ENCODE data around the gene CD27.
"Not testable (repeated sequence)": the region's sequence is repeated elsewhere in the genome, so short reads cannot be mapped to it uniquely, and the experiment has no call there.

The CD27 gene

GRCh38 chr12:6461401-6462233, 16.9 kb downstream of the CD27 start:
- DNase-seq, result no peak

- no peak for DNase-seq
These were observed 17.7 kb downstream of the CD27 start for GRCh38 chr12:6462234-6462995.

DNA sequence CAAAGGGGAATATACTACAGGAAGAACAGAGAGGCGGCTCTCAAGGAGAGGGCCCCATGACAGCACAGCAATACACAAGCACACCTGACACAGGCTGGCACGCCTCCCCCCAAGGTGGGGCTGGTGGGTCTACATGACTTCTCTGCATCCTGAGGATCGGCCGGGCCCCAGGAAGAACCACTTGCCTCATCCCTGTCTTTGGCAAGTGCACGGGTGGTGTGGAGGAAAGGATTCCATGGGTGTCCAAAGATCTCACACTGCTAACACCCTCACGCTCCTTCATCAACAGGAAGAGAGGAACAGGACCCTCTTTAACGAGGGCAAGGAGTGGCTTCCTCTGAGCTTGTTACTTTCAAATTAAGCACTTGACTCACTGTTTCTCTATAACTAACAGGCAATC, 18.5 kb downstream of the CD27 start:
- no peak for DNase-seq

- DNase-seq, result no peak
These were observed 19.1 kb downstream of the CD27 start for GRCh38 chr12:6463858-6464257.

- DNase-seq, result no peak
These were observed 19.8 kb downstream of the CD27 start for GRCh38 chr12:6464531-6464930.

DNA sequence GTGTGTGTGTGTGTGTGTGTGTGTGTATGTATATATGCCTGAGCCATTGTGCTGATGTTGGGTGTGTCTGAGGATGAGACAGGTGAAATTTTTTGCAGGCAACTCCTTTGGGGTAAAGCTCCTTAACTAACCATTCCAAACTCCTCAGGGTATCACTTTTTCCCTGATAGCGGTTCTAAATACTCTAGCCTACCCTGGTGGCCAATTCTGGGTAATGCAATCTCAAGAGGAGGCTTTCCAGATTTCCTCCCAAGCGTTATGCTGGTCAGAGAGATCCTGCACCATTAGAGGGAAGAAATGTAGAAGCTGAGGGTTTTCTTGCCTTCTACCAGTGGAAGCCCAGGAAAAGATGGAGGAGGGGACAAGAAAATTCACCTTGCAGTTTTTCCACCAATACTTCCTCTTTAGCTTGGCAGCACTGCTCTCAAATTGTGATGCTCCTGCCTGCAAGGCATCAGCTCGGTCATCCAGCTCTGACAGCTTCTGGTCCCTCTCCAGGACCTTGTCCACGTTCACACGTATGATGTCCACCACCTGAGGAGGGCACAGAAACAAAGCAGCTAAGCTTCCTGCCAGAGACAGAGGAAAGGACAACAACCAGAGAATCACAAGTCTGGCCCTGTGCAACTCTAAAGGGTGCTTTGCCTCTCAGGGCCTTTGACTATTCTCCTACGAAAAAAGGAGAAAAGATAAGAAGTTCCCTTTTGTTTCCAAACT, 20.9 kb downstream of the CD27 start:
- peak; percentile 67 for DNase-seq

DNA sequence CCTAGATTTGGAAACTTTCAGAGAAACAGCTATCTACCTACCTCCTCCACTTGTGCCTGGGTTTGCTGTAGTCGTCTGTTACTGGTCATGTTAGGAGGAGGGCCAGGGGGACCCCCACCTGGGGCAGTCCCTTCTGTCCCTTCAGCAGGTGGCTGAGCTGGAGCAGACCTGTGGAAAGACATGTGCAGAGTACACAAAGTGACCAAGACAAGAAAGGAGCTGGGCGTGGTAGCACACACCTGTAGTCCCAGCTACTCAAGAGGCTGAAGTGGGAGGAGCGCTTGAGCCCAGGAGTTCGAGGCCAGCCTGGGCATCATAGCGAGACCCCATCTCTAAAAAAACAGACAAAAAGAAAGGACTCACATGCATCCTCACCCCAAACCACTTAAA, 21.4 kb downstream of the CD27 start:
- no peak for DNase-seq

- DNase-seq, result not testable (repeated sequence)
These were observed 22.0 kb downstream of the CD27 start for GRCh38 chr12:6466751-6467150.

GRCh38 chr12:6467571-6468282, 23.0 kb downstream of the CD27 start:
- DNase-seq, result not testable (repeated sequence)

DNA sequence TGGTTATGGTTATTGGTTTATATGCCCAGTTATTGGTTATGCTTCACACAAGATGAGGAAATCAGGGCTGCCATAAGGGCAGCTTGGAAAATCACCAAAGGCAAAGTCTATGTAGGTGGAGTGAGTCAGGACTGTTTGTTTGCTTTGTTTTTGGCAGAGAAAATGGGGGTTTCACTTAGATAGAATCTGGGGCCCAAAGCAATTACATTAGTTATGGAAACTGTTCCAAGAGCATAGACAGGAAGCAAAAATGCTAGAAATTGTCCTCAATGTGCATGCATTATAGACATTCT, 23.5 kb downstream of the CD27 start:
- DNase-seq, result no peak

DNA sequence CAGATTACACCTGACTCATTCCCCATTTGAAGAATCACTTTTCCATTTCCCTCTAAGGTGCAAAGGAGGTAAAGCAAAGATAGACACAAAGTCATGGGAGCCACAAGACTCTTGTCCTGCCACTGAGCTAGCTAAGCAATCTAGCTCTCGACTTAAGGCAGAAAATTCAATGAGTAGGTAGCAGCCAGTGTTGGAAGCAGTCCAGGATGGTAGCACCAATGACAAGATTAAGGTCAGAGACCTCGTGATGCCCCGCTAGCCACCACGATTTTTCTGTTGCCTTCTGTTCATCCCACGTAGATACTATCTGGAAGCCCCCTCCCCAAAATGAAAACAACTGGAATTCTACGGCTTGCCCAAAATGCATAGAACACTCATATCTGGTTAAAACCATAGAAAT, 24.3 kb downstream of the CD27 start:
- no peak for DNase-seq

DNA sequence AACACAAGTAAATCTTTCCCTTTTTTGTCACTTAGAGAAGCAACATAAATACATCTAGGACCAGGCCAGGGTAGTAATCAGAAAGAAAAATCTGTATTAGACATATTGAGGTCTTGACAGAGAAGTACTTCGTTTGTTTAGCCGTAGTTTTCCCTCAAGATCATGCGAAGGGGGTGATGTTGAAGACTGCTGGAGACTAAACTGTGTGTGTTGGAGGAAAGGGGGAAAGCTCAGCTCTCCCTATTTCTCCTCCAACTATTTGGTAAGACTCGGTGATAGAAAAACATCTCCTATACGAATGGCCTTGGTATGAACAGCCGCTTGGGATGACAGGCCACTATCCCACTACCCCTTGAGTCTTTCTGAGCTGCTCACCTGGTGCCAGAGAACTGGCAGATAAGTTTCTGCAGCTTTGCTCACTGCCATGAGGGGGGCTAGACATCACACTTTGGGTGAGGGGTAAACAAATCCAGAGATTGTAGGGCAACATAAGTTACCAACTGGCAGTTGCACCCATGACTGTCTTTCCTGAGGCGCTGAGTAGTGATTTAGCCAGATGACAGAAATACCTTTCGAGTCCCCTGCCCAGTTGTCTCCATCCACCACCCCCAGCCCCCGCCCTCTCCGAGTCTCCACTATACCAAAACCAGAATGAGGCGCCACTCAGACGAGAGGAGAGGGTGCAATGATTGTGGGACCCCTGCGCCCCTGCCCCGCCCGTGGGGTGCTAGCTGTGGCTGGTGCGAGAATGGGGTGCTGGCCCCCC, 25.0 kb downstream of the CD27 start:
- no peak for DNase-seq

DNA sequence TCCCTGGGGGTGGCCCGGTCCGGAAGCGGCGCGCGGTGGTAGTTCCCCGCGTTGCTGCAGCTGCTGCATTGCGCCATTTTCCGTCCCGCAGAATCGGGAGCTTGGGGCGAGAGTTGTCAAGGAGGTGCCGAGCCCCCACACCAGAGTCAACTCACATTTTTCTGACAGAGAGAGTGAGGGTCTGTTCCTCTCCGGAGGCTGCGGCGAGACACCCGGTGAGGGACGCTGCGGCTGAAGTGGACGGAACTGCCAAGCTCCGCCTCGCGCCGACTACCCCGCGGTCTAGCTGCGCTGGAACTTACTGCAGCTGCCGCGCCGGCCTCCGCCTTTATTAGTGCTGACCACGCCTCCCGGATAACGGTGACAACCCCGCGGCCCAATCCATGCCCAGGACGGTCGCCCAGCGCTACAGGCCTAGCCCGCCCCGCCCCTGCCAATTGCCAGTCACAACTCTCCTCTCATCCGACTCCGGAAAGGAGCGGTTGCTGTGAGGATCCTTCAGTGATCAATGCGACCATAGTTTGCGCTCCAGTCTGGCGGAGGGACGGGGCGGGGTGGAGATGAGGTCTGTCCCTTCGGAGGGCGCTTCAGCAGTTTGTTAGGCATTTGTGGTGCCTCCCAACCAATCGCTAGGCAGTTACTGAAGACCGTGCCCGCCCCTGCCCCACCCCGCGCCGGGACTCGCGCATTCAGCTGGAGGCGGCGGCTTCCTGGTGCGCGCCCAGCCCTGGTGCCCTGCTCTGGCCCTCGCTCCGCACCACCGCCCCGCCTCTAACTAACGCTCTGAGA, 25.8 kb downstream of the CD27 start, which contains the start of gene VAMP1:
TSS of gene VAMP1 (minus strand) at position 303 of the 789 bp plus-strand sequence. CDS start at position 157, 146 bp downstream.
- DNase-seq, result peak; percentile 97

DNA sequence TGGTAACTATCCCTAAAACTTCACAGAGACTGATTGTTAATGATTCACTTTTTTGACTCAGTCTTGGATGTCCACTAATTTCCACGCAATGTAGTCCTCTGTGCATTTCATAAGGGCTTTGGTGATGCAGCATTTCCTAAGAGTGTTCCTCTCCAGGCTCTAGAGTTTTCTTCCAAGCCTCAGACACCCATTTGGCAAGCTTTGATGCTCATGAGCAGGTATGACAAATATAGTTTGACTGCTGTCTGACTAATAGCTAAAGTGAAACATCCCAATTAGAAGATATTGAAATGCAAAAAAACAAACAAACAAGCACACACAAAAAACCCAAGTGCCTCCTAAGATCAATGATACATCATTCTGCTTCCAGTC, 27.2 kb downstream of the CD27 start:
- DNase-seq, result no peak

GRCh38 chr12:6472491-6472890, 27.7 kb downstream of the CD27 start:
- no peak for DNase-seq

DNA sequence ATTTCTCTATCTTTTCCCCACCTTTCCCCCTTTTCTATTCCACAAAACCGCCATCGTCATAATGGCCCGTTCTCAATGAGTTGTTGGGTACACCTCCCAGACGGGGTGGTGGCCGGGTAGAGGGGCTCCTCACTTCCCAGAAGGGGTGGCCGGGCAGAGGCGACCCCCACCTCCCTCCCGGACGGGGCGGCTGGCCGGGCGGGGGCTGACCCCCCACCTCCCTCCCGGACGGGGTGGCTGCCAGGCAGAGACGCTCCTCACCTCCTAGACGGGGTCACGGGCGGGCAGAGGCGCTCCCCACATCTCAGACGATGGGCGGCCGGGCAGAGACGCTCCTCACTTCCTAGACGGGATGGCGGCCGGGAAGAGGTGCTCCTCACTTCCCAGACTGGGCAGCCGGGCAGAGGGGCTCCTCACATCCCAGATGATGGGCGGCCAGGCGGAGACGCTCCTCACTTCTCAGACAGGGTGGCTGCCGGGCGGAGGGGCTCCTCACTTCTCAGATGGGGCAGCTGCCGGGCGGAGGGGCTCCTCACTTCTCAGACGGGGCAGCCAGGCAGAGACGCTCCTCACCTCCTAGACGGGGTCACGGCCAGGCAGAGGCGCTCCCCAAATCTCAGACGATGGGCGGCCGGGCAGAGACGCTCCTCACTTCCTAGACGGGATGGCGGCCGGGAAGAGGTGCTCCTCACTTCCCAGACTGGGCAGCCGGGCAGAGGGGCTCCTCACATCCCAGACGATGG, 30.6 kb downstream of the CD27 start:
- not testable (repeated sequence) for DNase-seq

DNA sequence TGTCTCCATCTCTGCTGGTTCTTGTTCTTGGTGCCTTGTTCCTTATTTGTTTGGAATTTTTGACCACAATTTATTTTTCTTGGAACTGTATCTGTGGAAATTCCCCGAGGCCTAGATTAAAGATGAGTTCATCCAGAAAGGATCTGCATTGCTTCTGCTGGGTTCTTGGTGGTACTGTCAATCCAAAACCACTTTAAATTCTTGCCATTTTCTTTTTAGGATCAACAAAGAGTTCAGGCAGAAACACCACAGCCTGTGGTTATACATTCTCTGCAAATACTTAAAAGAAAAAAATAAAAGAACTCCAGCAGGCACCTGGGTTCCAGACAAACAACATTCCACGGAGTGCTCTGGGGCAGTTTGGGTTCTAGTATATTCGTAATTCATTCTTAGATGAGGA, 31.7 kb downstream of the CD27 start:
- DNase-seq, result peak; percentile 71

GRCh38 chr12:6477601-6478377, 33.0 kb downstream of the CD27 start:
- not testable (repeated sequence) for DNase-seq

DNA sequence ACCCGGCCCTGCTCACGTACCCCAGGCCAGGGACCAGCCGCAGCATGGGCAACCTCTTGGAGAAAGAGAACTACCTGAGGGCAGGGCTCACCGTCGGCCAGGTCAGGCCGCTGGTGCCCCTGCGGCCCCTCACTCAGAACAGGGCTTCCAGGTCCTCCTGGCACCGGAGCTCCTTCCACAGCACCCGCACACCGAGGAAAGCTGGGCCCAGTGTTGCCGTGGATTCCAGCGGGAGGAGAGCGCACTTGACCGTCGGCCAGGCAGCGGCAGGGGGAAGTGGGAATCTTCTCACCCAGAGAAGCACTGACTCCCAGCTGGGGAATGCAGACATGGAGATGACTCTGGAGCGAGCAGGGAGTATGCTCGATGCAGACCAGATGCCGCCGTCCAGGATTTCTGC, 33.7 kb downstream of the CD27 start:
- DNase-seq, result peak; percentile 71

DNA sequence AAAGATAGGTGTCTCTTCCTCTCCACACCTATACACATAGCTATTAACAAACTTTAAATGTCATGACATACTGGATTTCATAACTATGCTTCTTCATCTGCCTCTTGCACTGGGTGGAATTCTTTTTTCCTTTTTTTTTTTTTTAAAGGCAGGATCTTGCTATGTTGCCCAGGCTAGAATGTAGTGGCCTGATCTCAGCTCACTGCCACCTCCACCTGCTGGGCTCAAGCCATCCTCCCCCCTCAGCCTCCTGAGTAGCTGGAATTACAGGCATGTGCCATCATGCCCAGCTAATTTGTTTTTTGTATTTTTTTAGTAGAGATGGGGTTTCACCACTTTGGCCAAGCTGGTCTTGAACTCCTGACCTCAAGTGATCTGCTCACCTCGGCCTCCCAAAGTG, 43.5 kb downstream of the CD27 start:
- no peak for DNase-seq

Measured in fibroblast of upper back skin (primary cell).